NCI-H2171 treated with DMSO at 0.1 percent for 48 hours (cell line): ENCODE measurements around the gene MS4A6E.
"Not testable (repeated sequence)": the region's sequence is repeated elsewhere in the genome, so short reads cannot be mapped to it uniquely, and the experiment has no call there.

Experiments used
- DNase-seq: peaks from one replicate; lab custom pipeline; 2025; lab: John Stamatoyannopoulos, UW

Gene MS4A6E

DNA sequence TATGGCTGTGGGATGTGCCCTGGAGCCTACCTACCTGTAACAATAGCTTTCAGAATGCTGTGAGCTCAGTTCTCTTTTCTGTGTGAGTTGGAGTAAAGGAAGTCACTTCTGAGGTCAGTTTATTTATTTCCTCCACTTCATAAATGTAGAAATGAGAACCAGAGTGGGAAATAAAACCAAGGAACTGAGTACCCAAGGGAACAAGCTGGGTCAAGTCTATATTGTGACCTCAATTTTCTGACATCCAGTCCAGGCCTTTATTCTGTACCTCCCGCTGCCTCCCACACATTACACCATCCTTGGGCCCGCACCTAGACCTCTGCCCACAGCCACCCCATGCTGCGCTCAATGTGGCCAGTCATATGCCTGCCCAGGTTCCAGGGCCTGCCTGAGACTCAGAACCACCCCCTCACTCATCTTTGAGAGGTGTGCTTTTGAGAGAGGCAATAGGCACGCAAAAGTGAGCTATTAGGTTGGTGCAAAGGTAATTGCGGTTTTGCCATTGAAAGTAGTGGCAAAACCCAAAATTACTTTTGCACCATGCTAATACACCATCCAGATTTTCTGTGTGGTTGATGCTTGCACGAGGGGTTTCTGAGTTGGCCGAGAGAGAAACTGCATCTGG, 9.8 kb downstream of the MS4A6E start:
- no peak for DNase-seq

DNA sequence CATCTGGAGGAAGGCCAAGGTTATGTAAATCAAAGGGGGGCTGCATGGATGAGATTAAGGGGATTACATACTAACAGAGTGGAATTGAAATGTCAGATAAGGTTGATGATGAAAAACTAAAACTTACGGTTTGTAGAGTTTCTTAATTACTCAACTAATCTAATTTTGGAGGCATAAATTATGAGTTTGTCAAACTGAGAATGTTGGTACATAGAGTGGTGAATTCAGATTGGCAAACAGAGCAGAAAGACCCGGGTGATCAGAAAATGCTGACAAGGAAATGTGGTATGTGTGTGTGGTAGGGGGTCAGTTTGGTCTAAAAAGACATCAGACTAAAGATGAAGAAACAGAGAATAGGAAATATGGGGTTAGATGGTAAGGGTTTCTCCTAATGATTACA, 11.0 kb downstream of the MS4A6E start:
- DNase-seq, result no peak

DNA sequence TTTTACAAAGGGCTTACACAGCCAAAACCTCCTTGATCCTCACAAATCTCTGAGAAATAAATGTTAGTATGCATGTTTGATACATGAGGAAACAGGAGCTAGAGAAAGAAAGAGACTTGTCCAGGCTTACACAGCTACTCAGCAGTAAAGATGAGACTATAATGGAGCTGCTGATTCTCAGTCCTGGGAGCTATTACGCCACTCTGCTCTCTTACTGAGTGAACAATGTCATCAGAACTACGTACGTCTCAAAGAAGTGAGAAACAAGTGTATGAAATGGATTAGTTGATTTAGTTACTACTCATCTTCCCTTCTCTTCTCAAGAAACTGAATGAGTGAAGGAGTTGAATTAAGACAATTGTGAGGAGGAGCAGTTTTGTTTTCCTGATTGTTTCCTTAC, 12.3 kb downstream of the MS4A6E start:
- no peak for DNase-seq

DNA sequence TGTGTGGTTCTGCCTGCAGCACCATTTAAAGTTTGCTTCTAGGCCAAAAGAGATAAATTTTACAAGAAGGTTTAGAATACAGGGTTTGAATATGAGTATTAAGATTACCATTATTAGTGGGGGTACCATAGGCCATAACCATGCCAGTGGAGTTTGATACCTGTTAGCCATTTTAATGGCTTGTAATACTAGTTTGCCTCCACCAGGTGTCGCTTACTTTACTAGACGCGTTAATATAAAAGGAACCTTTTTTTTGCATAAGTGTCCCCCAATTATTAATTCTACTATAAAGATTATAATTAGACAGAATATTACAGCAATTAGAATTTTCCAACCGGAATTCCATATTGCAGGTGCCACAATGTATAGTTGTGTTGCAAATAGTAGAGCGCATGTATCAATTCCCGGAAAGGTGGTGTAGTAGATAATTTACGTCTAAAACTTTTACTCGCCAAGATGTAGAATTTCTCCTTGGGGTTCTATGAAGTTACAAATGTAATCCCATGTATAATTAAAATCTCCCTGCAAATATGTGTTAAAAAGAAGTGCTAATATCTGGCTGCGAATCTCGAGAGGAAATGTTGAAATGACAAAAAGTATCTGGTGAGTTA, 16.1 kb downstream of the MS4A6E start:
- no peak for DNase-seq

DNA sequence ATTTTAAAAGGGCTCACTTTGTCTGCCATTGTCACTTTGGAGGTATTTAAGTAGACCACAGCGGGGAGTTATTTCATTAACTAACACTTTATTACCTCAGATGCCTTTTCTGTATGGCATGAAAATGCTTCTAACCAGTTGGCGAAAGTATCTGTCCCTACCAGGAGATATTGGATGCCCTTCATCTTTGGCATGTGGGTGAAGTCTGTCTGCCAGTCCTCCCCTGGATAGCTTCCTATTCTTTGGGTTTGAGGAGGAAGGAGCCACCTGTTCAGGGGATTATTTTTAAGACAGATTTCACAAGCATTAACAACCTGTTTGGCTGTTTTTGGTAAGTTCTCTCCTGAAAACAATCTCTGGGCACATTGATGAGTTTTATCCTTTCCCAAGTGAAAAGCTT, 17.1 kb downstream of the MS4A6E start:
- no peak for DNase-seq

DNA sequence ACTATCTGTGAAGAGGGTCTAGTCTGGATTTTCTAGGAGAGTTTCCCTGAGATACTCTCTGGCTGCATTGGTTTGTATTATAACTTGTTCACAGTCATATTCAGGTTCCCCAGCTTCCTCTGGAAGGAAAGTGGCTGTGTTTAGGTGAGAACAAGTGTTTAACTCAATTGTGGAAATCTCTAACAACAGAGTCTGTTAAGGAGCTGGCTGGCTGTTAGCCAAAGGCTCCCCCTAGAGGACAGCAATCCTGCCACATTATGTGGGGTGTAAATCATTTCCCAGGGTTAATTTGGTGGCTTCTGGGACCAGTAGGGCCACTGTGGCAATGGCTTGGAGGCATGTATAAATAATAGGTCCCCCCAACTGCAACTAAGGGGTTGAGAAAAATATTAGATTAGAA, 18.4 kb downstream of the MS4A6E start:
- DNase-seq, result no peak

DNA sequence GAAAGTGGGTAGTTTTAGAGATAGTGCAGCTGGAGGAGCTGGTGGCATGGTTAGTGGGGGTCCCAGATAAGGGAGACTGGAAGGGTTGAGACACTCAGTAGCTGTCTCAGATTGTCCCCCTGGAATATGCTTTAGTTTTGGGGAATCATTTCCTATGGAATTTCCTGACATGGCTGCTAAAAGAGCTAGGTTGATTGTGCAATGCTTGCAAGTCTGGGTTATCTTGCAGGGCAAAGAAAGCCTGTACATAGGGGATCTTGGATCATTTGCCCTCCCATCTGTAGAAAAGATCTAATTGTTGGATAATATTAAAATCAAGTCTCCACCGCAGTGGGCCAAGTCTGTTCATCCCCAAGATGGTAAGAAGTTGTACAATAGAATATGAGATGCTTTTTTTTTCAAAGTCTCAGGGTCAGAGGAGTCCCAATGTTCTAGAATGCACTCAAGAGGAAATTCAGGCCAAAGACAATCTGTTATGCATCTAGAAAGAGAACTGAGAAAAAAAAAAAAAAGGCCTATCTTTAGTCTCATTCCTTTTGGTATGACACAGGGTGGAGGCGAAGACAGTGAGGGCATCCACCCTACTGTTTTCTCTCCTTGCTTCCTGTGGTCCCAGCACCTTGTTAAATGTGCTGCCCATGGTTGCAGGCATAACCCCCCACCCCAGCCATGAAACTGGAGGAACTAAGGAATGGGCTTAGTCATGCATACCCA, 20.2 kb downstream of the MS4A6E start:
- DNase-seq, result no peak

DNA sequence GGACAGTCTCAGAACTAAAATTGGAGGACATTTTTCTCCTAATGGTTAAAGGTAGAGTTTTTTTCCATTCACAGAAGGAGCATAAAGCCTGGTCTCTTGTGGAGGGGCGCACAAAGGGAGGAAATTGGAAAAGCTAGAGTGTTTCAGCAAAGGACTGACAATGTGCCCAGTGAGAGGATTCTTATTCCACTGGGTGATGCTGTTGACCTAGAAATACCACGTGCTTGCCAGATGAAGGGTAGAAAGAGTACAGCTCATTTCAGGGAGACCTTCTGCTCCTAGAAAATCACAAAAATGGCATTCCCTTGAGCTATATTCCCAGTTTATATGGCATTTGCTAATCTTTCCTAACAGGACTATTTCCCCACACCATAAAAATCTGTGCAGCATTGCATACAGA, 21.1 kb downstream of the MS4A6E start:
- no peak for DNase-seq

DNA sequence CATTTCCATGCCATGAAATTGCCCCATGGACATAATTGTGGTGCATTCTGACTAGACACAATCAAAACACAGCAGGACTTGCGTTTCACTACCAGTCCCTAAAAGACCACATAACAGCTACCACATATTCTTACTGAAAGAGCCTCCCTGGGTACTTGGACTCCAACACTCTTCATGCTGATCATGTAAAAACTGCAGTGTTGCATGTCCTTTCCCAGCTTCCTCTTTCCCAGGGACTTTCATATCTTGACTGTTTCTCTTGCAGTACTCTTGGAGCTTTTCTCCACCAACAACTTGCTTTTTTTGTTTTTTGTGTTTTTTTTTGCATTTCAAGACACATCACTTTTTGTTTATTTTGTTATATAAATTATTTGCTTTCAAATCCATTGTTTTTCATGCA, 22.9 kb downstream of the MS4A6E start:
- no peak for DNase-seq

DNA sequence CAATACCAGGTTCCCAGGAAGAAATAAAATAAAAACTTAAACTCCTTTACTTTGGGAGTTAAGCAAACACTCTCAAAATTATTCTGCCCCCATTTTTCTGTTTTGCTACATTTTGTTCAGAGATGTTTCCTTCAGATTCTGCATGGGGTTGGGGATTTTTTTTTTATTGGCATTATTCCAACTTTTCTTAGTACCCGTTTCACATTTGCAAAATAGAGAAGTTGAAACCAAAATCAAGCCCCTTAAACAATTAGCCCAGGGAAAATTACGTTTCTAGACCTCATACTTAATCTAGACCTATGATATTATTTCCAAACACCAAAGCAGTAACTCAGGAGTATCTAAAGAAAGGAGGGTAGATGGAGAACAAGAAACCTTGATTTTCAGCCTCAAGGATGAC, 30.7 kb downstream of the MS4A6E start:
- no peak for DNase-seq

DNA sequence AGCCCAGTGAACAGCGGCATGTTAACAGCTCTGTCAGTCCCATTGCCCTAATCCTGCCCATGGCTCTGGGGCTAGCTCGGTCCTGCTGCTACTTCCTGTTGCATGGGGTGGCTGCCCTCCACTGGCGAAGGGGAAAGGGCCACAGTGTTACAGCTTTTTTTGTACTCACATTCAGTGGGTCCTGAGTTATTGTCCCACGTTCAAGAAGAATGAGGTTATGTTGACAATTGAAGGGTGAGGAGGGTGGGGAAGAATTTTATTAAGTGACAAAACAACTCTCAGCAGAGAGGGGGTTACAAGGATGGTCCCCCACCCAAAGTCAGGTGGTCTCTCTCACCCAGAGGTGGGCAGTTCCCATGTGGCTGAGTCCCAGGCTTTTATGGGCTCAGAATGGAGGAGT, 33.6 kb downstream of the MS4A6E start:
- no peak for DNase-seq

- DNase-seq, result no peak
Measured at GRCh38 chr11:60362241-60362640, 35.2 kb downstream of the MS4A6E start.

DNA sequence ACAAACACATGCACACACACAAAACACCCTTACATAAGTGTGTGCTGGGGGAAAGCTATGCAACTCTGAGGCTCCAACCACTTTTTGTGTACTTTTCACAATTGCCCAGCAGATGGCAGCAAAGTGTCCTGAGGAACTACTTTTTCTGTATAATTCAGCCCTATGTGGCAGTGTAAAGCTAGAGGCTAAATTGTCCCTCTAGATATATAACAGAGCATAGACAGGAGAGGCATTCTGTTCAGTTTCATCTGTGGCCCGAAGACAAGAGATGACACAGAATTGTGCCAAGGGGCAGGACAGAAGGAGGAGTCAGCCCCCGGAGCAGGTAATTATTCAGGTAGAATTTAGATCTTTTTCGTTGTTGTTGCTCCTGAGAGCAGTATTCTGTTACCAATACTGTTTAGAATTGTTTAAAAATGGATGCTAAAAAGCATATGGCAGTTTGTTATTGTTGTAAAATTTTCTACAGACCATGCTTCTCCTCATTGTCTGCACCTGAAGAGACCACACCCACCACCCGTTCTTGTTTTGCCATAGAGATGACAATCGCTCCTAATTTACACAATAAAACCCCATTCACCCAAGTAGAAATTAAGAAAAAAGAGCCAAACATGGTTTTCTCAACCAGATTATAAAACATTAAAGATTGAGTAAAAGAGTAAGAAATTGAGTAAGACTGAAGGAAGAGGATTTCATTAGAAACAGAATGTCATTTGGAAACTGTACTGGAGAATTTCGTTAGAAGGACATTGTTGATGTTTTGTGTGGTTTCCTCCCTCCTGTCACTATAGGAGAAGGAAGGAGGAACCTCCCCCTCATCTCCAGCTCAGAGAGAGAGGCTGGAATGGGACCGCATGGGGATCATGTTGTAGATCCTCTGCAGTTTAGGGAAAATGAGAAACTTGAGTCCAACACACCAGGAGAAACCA, 36.8 kb downstream of the MS4A6E start:
- peak; percentile 56 for DNase-seq

GRCh38 chr11:60366262-60366904, 39.3 kb downstream of the MS4A6E start:
- DNase-seq, result not testable (repeated sequence)

GRCh38 chr11:60367009-60367408, 40.0 kb downstream of the MS4A6E start:
- DNase-seq, result no peak

DNA sequence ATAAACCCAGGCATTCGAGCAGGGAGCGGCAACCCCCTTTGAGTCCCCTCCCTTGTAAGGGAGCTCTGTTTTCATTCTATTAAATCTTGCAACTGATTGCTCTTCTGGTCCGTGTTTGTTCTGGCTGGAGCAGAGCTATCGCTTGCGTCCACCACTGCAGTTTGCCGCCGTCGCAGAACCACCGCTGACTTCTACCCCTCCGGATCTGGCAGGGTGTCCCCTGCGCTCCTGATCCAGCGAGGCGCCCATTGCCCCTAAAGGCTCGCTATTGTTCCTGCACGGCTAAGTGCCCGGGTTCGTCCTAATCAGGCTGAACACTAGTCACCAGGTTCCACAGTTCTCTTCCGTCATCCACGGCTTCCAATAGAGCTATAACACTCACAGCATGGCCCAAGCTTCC, 40.8 kb downstream of the MS4A6E start:
- DNase-seq, result no peak

DNA sequence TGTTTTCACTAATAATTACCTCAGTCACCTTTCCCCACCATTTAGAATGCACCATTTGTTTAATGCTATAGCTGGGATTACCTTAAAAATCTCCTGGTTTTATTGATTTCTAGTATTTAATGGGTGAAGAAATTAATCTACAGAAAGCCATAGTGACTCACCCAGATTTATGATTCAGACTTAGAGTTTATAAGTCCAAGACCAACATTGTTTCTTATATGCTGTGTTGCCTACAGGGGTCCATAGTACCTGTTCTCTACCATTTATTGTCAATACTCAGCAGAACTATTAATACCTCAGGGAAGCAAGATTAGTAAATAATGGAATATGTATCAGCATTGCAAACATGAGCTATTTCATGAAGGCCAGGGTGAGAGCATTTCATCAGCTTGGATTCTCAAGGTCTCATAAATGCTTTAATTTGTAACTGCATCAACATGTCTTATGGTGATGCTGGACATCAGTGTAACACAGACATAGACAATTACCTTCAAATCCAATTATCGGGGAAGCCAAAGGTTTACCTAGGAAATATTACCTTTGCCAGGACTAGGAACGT, 43.3 kb downstream of the MS4A6E start:
- no peak for DNase-seq

GRCh38 chr11:60370811-60371298, 43.8 kb downstream of the MS4A6E start:
- no peak for DNase-seq

DNA sequence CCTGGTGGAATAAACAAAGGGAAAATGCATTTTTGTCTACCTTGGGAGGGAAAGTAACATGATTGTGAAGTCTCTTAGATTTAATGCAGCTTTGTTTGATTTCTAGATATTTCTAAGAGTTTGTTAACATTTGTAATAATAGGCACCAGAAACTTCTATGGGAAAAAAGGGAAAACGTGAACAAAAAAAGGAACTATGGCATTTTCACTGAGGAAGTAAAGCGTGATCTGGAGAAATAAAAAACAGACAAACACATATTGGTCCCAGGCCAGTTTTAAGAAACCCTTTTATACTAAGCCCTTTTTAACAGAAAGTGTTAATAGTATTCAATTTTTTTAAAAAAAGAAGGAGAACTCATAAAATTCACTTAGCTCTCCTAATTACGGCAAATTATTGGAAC, 44.3 kb downstream of the MS4A6E start:
- no peak for DNase-seq

DNA sequence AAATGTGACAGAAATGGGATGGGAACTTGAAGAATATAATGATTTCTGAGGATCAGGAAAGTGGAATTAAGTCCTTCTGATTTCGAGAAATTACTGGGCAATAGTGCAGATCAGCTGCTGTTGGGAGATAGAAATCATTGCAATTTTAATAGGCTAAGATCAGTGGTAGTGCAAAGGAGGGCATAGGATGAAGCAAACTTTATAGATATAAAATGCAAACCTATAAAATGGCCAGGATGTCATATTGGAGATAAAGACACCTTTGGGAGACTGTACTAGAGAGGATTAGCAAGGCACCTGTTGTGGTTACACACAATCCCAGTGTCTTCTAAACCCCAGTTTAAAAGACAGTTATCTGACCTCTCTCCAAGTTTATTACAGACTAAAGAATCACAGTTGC, 44.8 kb downstream of the MS4A6E start:
- DNase-seq, result no peak

DNA sequence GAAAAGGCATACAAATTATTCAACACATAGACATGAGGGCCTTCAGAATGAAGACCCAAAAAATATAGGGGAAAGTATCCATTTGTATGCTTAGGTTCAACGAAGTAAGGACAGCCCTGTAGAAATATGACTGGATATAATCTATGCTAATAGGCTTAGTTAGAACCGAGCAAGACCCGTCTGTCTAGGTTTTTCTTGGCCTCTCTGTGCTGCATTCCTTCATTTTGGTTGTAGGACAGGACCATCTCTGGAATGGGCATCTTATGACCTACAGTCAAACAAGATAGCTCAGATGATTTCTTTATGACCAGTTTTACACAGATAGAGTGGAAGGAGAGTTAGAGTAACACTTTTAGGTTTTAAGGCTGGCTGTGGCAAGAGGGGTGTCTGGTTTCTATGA, 45.7 kb downstream of the MS4A6E start:
- no peak for DNase-seq

DNA sequence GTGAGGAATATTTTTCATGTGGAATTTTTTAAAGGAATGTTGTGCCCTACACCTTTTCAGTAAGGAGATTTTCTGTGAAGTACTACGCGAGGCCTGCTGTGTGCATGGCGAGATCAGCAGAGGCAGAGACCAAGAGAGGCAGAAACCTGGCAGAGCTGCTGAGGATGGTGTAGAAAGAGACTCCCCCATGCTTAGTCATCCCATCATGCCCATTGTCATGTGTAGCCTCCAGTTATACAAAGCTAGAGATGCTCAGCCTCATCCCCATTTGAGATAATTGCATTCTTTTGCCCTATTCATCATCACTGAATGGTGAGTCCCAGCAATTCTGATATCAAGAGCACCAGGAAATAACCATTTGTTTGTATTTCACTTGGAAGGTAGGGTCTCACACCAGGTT, 48.3 kb downstream of the MS4A6E start:
- DNase-seq, result no peak
